ENCODE measurements around the gene IGFALS. TPM values are rescaled to one million over a fixed set of nuclear protein-coding genes. Genes with fewer than 3 reads are reported as not detected.

Gene IGFALS
- total and polyA plus RNA-seq, 2 experiments from 2014 or later, result 0.16 TPM; not detected in 1

DNA sequence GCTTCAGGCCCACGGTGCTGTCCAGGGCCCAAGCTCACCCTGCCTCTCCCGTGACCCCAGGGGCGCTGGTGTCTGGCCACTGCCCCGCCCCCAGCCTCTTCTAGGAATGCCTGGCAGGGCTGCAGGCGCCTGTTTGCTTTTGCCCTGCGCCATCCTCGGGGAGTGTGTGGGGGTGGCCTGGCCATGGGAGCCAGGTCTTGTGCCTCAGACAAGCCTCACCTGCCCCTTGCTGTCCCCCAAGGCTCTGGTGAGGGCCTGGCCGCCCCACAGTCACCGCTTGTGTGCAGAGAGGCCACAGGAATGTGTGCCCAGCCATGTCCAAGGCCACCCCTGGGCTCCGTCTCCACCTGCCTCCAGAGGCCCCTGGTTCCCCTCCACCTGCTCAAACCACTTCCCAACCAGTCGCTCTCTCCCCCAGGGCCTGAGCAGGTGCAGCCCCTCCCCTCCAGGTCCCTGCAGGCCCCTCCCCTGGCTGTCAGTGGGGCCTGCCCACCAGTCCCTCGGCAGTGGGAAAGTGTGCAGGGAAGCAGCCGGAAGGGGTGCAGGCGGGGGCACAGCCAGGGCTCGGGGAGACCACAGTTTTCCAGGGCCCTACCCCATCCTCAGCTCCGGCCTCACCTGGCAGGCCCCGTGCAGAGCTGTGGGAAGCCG lies 841 bp upstream of the IGFALS start (continued):
- no peak for TF ChIP-seq ZNF462 (CRISPR knock-in tag; IDR thresholded peaks at IDR 0.05)
- no peak for TF ChIP-seq ZNF114 (CRISPR knock-in tag; IDR thresholded peaks at IDR 0.05)
- no peak for TF ChIP-seq ETS1 (IDR thresholded peaks at IDR 0.05)

GRCh38 chr16:1792836-1793577 lies 498 bp downstream of the IGFALS start:
- H3K27me3 ChIP-seq (ENCODE audit: insufficient read depth), result no peaks in the 10 kb centered on the region
- DNase-seq (ENCODE audit: low spot score), result no peak
- H3K9me2 ChIP-seq (ENCODE audit: insufficient read depth), result no peaks in the 10 kb centered on the region
- H3K27ac ChIP-seq (ENCODE audit: low read depth), result no peak overlapping the region
- no peaks in the 10 kb centered on the region for H4K20me1 ChIP-seq (replicated peaks; ENCODE audit: insufficient read depth)
- Mint-ChIP-seq H3K27me3 (ENCODE audit: insufficient read depth, low read depth, poor library complexity) (no peaks in the 10 kb centered on the region), H3K9me3 (peaks cover 19% of the 10 kb centered on the region), H3K4me3 (no peak overlapping the region), H3K4me1 (no peaks in the 10 kb centered on the region), H3K36me3 (ENCODE audit: low read depth) (peaks cover 25% of the 10 kb centered on the region), H3K27ac (no peak overlapping the region)
- no peak for ATAC-seq
- TF ChIP-seq STAT1 (IDR thresholded peaks at IDR 0.05; ENCODE audit: unreplicated experiment) (no peak), ETS1 (IDR thresholded peaks at IDR 0.05) (no peak)
- TF ChIP-seq, protein P1, sequence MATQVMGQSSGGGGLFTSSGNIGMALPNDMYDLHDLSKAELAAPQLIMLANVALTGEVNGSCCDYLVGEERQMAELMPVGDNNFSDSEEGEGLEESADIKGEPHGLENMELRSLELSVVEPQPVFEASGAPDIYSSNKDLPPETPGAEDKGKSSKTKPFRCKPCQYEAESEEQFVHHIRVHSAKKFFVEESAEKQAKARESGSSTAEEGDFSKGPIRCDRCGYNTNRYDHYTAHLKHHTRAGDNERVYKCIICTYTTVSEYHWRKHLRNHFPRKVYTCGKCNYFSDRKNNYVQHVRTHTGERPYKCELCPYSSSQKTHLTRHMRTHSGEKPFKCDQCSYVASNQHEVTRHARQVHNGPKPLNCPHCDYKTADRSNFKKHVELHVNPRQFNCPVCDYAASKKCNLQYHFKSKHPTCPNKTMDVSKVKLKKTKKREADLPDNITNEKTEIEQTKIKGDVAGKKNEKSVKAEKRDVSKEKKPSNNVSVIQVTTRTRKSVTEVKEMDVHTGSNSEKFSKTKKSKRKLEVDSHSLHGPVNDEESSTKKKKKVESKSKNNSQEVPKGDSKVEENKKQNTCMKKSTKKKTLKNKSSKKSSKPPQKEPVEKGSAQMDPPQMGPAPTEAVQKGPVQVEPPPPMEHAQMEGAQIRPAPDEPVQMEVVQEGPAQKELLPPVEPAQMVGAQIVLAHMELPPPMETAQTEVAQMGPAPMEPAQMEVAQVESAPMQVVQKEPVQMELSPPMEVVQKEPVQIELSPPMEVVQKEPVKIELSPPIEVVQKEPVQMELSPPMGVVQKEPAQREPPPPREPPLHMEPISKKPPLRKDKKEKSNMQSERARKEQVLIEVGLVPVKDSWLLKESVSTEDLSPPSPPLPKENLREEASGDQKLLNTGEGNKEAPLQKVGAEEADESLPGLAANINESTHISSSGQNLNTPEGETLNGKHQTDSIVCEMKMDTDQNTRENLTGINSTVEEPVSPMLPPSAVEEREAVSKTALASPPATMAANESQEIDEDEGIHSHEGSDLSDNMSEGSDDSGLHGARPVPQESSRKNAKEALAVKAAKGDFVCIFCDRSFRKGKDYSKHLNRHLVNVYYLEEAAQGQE (IDR thresholded peaks at IDR 0.05; ENCODE audit: unreplicated experiment), result no peak
- H3F3A ChIP-seq (replicated peaks; ENCODE audit: low read depth), result no peaks in the 10 kb centered on the region
- no peak overlapping the region for H2AFZ ChIP-seq
- no peaks in the 10 kb centered on the region; the same call in 1 of the 2 replicates for H3K36me3 ChIP-seq (ENCODE audit: insufficient read depth)
- H3K4me1 ChIP-seq (ENCODE audit: insufficient read depth), result no peaks in the 10 kb centered on the region
- H3K4me2 ChIP-seq, result no peak overlapping the region
- no peaks in the 10 kb centered on the region for H3K79me2 ChIP-seq (replicated peaks; ENCODE audit: insufficient read depth)
- H3K4me3 ChIP-seq, result no peak overlapping the region

All from GM23338 (cell line).